GM10248 (cell line): ENCODE results near the gene PROCR.
"Not testable (repeated sequence)": the region's sequence is repeated elsewhere in the genome, so short reads cannot be mapped to it uniquely, and the experiment has no call there.

ENCODE experiments used
- CTCF ChIA-PET: fragments of 300-600 bp; sonication (Branson Sonifier 250); formaldehyde crosslinking; extraction: SDS; loops from one replicate; lab custom pipeline; 2021; ENCODE audit warnings: antibody characterized with exemption; lab: Yijun Ruan, JAX
- POLR2A ChIA-PET: fragments of 350-650 bp; sonication (Branson Sonifier 250); formaldehyde crosslinking; extraction: SDS; loops from one replicate; lab custom pipeline; 2020; ENCODE audit warnings: antibody characterized with exemption; lab: Yijun Ruan, JAX
- DNase-seq: peaks from one replicate; pipeline ENCODE4 v3.0.0; 2012; ENCODE audit errors: extremely low spot score
- CTCF ChIP-seq: IDR thresholded peaks from 2 replicates; pipeline ENCODE4 v1.5.1; 2012; ENCODE audit warnings: mild to moderate bottlenecking, low read depth; ENCODE audit errors: extremely low read depth, missing control alignments, control extremely low read depth

The PROCR gene

GRCh38 chr20:35180266-35180665, 8.4 kb downstream of the PROCR start:
- no peak for TF ChIP-seq CTCF
- no peak for DNase-seq
- ChIA-PET POLR2A (no interaction called here), CTCF (interaction anchor here (1.2 kb wide), 1 partner anchor 12 kb away, joined by 3 read pairs; no protein-coding TSS in a partner anchor)

- DNase-seq: no peak
- POLR2A ChIA-PET: no interaction called here
- no peak for TF ChIP-seq CTCF
- CTCF ChIA-PET: no interaction called here
These were observed 9.9 kb downstream of the PROCR start for GRCh38 chr20:35181731-35182130.

- POLR2A ChIA-PET: not testable (repeated sequence)
- CTCF ChIA-PET: interaction anchor here (1.4 kb wide), 1 partner anchor 90 kb away, joined by 3 read pairs; no protein-coding TSS in a partner anchor
These were observed 14.9 kb downstream of the PROCR start for GRCh38 chr20:35186691-35187289.

GRCh38 chr20:35187584-35188190, 15.8 kb downstream of the PROCR start:
- TF ChIP-seq CTCF: no peak
- DNase-seq: no peak
- POLR2A ChIA-PET: no interaction called here
- CTCF ChIA-PET: interaction anchor here (1.0 to 1.4 kb wide), 3 partner anchors 20 to 91 kb away, joined by 3 to 4 read pairs (median 3); no protein-coding TSS in a partner anchor

More at GRCh38 chr20:35186691-35187289, 14.9 kb downstream of the PROCR start:
- not testable (repeated sequence) for DNase-seq

- CTCF ChIA-PET, DNase-seq: not testable (repeated sequence)
These were observed 17.4 kb downstream of the PROCR start for GRCh38 chr20:35189223-35189622.

GRCh38 chr20:35190556-35190955, 18.7 kb downstream of the PROCR start:
- DNase-seq: no peak
- POLR2A ChIA-PET: no interaction called here
- TF ChIP-seq CTCF: no peak
- CTCF ChIA-PET: no interaction called here

More at GRCh38 chr20:35189223-35189622, 17.4 kb downstream of the PROCR start:
- POLR2A ChIA-PET: not testable (repeated sequence)

- no peak for DNase-seq
- TF ChIP-seq CTCF: no peak
- CTCF ChIA-PET: no interaction called here
- POLR2A ChIA-PET: no interaction called here
These were observed 19.7 kb downstream of the PROCR start for GRCh38 chr20:35191419-35192117.
